A549 (cell line): ENCODE data around the gene ETS2.

Source experiments
- BCL3 ChIP-seq: fragments of >200 bp; sonication (Bioruptor Twin); formaldehyde crosslinking; IDR thresholded peaks from 3 replicates; pipeline ENCODE4 v1.6.1; 2016
- CHD2 ChIP-seq: fragments of 150-350 bp; IDR thresholded peaks from 2 replicates; pipeline ENCODE4 v1.6.1; 2014; ENCODE audit warnings: low read length; ENCODE audit not compliant: partially characterized antibody
- EP300 ChIP-seq, 2 experiments: fragments of >200 bp; sonication (Bioruptor Twin); formaldehyde crosslinking; IDR thresholded peaks; 2 replicates in 1 of 2; 3 replicates in 1 of 2; pipeline ENCODE4 v1.6.1; 2016 to 2017
- ESRRA ChIP-seq: fragments of 150-350 bp; IDR thresholded peaks from 2 replicates; pipeline ENCODE4 v1.6.1; 2014; ENCODE audit warnings: mild to moderate bottlenecking, low read length, borderline replicate concordance
- KDM1A ChIP-seq: fragments of 200-600 bp; sonication (generic); IDR thresholded peaks from 2 replicates; pipeline ENCODE4 v1.6.1; 2016; ENCODE audit warnings: low read depth, mild to moderate bottlenecking
- MAFK ChIP-seq: fragments of 450-650 bp; IDR thresholded peaks from 2 replicates; pipeline ENCODE4 v1.6.1; 2014; ENCODE audit not compliant: partially characterized antibody
- MAX ChIP-seq: IDR thresholded peaks from 2 replicates; pipeline ENCODE4 v1.6.1; 2012
- NR3C1 ChIP-seq: fragments of >200 bp; sonication (Bioruptor Twin); formaldehyde crosslinking; IDR thresholded peaks from 3 replicates; pipeline ENCODE4 v1.6.1; 2017
- POLR2A ChIP-seq: IDR thresholded peaks from 2 replicates; pipeline ENCODE4 v1.6.1; 2012; ENCODE audit warnings: mild to moderate bottlenecking, low read length
- SMC3 ChIP-seq: fragments of >200 bp; sonication (Bioruptor Twin); formaldehyde crosslinking; IDR thresholded peaks from 3 replicates; pipeline ENCODE4 v1.6.1; 2018; ENCODE audit warnings: inconsistent platforms
- TF ChIP-seq, protein P1 (sequence below): fragments of 450-650 bp; IDR thresholded peaks from 2 replicates; pipeline ENCODE4 v1.6.1; 2014; ENCODE audit warnings: antibody characterized with exemption
- TF ChIP-seq, protein P2 (sequence below): fragments of >200 bp; sonication (Bioruptor Twin); formaldehyde crosslinking; IDR thresholded peaks from 3 replicates; pipeline ENCODE4 v1.5.1; 2016

GRCh38 chr21:38800046-38800758 lies 5.5 kb upstream of the ETS2 start:
- TF ChIP-seq EP300 (IDR thresholded peaks at IDR 0.05) (no peak), ESRRA (no peak), CHD2 (no peak), POLR2A (no peak), KDM1A (no peak), BCL3 (no peak), MAX (no peak), SMC3 (no peak), NR3C1 (no peak), MAFK (no peak)
- TF ChIP-seq, protein P1, sequence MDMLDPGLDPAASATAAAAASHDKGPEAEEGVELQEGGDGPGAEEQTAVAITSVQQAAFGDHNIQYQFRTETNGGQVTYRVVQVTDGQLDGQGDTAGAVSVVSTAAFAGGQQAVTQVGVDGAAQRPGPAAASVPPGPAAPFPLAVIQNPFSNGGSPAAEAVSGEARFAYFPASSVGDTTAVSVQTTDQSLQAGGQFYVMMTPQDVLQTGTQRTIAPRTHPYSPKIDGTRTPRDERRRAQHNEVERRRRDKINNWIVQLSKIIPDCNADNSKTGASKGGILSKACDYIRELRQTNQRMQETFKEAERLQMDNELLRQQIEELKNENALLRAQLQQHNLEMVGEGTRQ, result no peak
- TF ChIP-seq, protein P2, sequence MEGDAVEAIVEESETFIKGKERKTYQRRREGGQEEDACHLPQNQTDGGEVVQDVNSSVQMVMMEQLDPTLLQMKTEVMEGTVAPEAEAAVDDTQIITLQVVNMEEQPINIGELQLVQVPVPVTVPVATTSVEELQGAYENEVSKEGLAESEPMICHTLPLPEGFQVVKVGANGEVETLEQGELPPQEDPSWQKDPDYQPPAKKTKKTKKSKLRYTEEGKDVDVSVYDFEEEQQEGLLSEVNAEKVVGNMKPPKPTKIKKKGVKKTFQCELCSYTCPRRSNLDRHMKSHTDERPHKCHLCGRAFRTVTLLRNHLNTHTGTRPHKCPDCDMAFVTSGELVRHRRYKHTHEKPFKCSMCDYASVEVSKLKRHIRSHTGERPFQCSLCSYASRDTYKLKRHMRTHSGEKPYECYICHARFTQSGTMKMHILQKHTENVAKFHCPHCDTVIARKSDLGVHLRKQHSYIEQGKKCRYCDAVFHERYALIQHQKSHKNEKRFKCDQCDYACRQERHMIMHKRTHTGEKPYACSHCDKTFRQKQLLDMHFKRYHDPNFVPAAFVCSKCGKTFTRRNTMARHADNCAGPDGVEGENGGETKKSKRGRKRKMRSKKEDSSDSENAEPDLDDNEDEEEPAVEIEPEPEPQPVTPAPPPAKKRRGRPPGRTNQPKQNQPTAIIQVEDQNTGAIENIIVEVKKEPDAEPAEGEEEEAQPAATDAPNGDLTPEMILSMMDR, result no peak
